ENCODE data around the gene RASD1.

- TF ChIP-seq POLR2AphosphoS5 (IDR thresholded peaks at IDR 0.05; ENCODE audit: low read depth, low read length) (no peak), TAF1 (IDR thresholded peaks at IDR 0.05; ENCODE audit: borderline replicate concordance, insufficient read depth, low read length) (no peak), REST (IDR thresholded peaks at IDR 0.05; ENCODE audit: insufficient read depth in 1 of 2, low read depth in 2 of 2, low read length in 2 of 2) (no peak), SIN3A (IDR thresholded peaks at IDR 0.05; ENCODE audit: borderline replicate concordance, insufficient read depth, low read length) (no peak), FOXP2 (optimal IDR thresholded peaks at IDR 0.05; ENCODE audit: borderline replicate concordance, extremely low read depth, extremely low read length, insufficient read depth) (no peak)
Measured at GRCh38 chr17:17542906-17543635, 46.9 kb upstream of the RASD1 start.
